Keratinocyte (primary cell): ENCODE measurements around the gene LIME1.

Experiments used
- EZH2 ChIP-seq: IDR thresholded peaks from one replicate; pipeline ENCODE4 v1.6.1; 2012; ENCODE audit warnings: inconsistent platforms, mild to moderate bottlenecking, low read length, moderate library complexity
- TF ChIP-seq, protein P1 (sequence below), 3 experiments: IDR thresholded peaks in 1 of 3; conservative IDR thresholded peaks in 1 of 3; optimal IDR thresholded peaks in 1 of 3; 2 replicates in 2 of 3; 3 replicates in 1 of 3; pipeline versions ENCODE3 to v1.5.1; 2011; ENCODE audit warnings: low read length in 3 of 3, mild to moderate bottlenecking in 3 of 3, moderate library complexity in 2 of 3, control low read depth in 1 of 3, inconsistent platforms in 1 of 3; ENCODE audit not compliant: insufficient read depth in 2 of 3; ENCODE audit errors: extremely low read depth in 1 of 3

DNA sequence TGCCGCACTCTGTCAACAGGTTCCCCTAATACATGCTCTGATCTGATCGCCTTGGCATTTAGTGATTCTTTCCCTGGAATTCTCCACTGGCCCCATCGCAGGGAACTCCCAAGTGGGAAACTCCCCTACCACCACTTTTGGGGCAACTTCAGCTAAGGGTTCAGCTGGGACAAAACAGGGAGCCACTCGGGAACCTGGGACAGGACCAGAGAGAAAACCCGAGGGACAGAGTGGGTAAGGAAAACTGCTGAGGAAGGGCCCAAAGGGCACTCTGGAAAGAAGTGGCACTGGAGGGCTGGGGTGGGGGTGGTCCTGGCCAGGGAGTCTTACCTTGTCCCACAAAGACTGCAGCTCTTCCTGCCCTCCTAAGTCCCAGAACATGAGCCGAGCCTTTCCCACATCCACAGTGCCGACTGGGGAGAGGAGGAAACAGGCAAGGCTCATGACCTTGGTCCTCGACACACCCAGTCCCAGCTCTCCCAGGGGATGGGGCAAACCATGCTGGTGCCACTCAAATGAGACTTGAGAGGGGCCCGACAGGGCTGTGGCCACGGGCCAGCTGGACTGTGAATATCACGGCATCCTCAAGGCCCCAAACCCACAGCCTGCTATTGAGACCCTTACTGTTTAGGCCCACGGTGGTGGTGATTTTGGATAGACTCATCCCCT, 30.3 kb upstream of the LIME1 start:
- no peak for TF ChIP-seq EZH2
- TF ChIP-seq, protein P1, sequence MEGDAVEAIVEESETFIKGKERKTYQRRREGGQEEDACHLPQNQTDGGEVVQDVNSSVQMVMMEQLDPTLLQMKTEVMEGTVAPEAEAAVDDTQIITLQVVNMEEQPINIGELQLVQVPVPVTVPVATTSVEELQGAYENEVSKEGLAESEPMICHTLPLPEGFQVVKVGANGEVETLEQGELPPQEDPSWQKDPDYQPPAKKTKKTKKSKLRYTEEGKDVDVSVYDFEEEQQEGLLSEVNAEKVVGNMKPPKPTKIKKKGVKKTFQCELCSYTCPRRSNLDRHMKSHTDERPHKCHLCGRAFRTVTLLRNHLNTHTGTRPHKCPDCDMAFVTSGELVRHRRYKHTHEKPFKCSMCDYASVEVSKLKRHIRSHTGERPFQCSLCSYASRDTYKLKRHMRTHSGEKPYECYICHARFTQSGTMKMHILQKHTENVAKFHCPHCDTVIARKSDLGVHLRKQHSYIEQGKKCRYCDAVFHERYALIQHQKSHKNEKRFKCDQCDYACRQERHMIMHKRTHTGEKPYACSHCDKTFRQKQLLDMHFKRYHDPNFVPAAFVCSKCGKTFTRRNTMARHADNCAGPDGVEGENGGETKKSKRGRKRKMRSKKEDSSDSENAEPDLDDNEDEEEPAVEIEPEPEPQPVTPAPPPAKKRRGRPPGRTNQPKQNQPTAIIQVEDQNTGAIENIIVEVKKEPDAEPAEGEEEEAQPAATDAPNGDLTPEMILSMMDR (optimal IDR thresholded peaks at IDR 0.05 in 1 of 3, IDR thresholded peaks at IDR 0.05 in 1 of 3, conservative IDR thresholded peaks at IDR 0.05 in 1 of 3; ENCODE audit: extremely low read depth in 1 of 3, insufficient read depth in 2 of 3, low read length in 3 of 3), result no peak
